Activated CD4-positive, alpha-beta T cell treated with anti-CD3 and anti-CD28 coated beads for 1 hour (primary cell): Measurements from ENCODE around the gene UGT1A5.

ENCODE experiments used
- DNase-seq: peaks from one replicate; pipeline ENCODE4 v3.0.0-alpha.2; 2020

The UGT1A5 gene

DNA sequence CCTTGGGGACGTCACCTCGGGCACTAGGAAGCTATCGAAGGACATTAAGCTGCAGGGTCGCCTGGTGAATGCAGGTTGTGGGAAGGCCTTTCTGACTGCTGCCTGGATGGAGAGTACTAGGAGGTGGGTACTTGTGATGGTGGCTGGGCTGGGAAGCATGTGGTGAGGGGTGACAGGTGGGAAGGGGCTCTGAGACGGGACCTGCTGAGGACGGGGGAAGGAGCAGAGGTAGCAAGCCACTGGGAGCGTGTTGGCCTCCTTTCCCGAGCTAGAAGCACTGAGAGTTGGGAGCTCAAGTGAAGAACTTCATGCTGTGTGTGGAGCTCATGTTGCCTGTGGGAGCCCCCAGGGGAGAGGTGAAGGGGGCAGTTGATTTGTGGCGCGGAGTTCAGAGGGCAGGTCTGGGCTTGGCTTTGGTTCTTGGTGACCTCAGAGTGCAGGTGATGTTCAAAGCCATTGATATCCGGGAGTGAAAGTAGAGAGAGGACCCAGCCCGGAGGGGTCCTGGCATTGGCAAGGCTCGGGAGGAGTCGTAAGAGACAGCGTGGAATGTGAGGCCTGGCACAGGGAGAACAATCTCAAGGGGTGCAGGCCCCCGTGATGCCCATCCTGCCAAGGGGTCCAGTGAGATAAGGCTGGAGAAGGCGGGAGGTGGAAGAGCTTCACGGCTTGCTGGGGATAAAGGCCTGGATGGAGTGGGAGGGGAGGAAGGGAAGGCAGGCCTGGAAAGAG is 78.6 kb downstream of the UGT1A5 start:
- DNase-seq, result no peak

GRCh38 chr2:233791883-233792329 is 79.2 kb downstream of the UGT1A5 start:
- DNase-seq, result no peak

DNA sequence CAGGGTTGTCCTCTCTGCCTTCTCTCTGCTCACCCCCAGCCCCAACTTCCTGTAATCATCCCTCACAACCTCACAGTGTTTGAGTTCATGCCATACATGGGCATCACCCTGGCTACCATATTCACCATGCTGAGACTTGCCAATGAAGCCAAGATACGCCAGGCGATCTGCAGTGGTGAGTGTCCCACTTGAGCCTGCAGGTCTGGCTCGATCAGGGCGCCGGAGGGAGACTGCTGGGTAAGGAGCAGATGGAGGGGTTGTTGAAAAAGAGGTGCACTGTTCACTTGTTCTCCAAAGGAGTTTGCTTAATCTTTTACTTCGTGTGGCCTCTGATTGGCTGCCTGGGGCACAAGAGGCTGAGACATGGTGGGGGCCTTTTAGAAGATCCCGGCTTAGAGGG is 80.0 kb downstream of the UGT1A5 start:
- DNase-seq, result no peak

DNA sequence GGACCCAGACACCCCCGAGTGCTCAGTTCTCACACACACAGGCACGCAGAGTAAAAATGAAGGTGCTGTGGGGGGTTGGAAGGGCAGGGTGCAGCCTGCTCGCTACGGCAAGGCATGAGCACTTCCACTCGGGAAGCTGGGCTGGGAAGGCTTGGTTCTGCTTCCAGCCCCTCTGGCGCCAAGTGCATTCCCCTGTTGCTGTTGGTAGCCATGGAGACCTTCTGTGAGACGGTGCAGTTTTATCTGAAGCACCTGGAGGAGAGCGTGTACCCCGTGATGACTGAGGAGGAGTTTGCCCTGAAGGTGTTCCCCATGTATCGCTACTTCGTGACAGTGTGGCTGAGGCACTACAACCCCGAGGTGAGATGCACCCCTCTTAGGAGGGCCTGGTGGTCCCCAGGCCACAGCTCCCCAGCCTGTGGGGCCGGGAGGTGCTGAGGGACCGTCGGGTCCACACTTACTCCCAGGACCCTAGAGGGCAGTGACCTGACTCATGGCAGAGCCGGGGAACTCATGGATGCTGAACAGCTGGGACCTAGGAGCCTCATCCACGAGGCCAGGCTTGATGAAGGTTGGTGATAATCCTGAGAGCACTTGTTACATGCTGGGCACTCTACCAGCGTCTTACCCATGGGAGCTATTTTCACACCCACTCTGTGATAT is 80.9 kb downstream of the UGT1A5 start:
- no peak for DNase-seq

- DNase-seq, result no peak
Measured at GRCh38 chr2:233794128-233794658, 81.5 kb downstream of the UGT1A5 start.

GRCh38 chr2:233795735-233796171 is 83.0 kb downstream of the UGT1A5 start:
- no peak for DNase-seq

DNA sequence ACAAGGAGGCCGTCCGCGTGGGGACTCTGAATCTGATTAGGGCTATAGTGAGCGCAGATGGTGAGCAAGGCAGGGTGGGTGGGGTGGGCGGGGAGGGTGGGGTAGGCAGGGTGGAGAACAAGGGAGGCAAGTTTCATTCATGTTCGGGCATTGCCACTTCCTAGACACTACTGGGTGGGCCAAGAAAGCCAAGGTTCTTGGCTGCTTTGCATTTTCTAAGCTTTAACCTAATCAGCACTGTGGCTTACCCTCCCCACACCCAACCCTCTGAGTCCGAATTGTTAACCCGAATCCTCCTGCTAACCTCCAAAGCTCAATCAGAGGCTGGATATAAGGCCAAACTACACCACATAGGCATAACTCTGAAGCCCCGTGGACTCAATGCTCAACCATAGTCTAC is 83.5 kb downstream of the UGT1A5 start:
- no peak for DNase-seq

- no peak for DNase-seq
Measured at GRCh38 chr2:233798335-233799086, 85.8 kb downstream of the UGT1A5 start.

DNA sequence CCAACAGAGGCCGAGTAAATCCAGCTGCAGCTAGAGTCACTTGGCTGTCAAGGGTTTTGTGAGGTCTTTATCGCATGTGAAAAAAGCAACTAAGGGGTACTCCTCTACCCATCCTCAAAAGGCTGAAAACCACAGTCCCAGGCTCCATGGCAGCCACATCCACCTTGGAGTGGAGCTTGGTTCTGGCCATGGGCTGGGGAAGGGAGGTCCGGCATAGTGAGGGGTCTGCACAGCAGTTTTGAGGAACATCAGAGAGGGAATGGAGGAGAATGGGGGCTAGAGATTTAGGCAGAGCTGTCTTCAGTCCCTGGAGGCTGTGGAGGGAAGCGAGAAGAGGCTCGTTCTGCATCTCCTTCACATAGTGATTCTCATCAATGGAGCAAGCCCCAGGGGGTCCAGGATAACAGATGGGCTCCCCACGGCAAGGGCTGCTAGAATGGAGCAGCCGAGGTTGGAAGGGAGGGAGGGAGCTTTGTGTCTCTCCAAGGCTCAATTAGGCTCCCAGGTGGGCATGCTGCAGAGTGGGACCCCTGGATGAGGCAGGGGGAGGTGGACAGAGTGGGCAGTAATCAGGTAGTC is 86.5 kb downstream of the UGT1A5 start:
- peak; percentile 2 for DNase-seq

DNA sequence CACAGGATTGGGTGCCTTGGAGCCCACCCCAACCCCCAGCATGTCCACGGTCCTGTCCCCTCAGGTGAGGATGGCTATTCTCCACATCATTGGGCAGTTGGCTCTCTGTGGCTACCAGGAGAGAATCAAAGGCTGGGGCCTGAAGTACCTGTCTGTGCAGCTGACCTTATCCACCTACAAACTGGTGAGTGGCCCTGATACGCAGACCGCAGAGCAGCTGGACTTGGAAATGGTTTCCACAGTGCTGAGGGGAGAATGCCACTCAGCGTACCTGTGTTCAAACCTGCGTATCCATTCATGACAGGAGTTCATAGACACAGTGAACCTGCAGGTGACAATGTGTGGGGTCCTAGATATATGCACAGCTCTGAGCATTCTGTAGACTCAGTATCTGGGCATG is 87.0 kb downstream of the UGT1A5 start:
- DNase-seq, result no peak

DNA sequence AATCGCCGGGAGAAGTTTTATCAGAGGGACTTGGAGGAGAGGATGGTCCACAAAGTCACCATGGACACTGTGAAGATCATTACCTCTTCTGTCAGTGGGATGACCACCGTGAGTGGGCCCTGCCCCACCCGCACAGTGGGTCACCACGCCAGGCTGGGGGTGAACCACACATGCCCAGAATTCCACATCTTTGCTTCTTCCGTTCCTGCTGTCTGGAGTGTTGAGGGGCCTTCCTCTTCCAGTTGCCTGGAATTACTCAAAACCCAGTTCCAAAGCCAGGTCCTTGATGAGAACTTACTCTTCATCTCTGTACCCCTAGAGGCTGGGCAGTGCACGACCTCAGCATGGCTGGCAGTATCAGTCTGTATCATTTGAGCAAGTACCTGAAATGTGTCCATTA is 87.5 kb downstream of the UGT1A5 start:
- DNase-seq, result no peak

DNA sequence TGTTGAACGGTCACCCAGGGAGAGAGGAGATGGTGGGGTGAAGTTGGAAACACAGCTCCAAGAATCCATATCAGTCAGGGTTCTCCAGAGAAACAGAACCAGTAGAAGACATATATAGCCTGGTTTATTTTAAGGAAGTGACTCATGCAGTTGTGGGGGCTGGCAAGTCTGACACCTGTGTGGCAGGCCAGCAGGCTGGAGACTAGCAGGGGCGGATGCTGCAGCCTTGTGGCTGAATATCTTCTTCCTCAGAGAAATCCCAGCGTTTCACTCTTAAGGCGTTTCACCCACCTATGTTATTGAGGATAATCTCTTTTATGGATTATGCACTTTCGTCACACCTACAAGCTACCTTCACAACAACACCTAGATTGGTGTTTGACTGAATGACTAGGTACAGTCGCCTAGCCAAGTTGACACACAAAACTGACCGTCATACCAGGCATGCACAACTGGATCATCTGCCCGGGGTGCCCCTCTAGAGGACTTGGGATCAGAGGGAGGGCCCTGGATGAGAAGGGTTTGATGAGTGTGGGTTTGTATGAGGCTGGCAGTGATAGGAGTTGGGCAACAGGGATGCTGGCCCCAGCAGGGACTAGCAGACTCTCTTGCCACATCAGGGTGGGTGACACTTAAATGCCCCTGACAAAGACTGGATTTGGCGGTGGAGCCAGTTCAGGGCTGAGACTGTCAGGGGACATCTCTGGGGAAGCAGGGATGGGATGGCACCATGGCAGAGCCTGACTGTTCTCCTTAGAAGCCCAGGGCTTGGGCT is 88.8 kb downstream of the UGT1A5 start:
- no peak for DNase-seq

DNA sequence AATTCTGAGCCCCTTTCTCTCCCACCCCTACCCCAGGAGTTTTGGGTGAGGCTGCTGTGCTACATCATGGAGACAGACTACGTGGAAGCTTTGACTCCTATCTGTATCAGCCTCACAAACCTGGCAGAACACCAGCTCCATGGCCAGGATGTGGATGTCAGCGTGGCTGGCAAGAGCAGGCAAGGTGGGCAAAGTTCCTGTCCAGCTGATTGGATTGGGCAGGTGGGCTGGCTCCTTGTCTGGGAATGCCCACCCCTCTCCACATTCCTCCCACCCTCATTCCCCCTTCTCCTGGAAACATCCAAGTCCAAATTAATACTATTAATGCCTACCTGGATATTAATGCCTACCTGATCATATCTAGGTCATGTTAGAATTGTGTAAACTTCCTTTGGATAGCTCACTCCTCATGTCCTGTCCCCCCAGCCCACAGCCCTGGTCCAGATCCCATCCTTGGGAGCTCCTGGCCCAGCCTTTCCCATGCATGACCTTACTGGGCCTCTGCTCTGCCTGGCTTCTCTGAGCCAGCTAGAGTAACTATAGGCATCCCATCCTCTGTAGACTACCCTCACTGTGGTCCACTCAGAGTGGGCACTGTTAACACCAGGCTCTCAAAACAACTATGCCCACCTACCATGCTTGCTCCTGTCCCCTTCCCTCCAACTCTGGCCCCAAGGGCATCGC is 89.6 kb downstream of the UGT1A5 start:
- no peak for DNase-seq

DNA sequence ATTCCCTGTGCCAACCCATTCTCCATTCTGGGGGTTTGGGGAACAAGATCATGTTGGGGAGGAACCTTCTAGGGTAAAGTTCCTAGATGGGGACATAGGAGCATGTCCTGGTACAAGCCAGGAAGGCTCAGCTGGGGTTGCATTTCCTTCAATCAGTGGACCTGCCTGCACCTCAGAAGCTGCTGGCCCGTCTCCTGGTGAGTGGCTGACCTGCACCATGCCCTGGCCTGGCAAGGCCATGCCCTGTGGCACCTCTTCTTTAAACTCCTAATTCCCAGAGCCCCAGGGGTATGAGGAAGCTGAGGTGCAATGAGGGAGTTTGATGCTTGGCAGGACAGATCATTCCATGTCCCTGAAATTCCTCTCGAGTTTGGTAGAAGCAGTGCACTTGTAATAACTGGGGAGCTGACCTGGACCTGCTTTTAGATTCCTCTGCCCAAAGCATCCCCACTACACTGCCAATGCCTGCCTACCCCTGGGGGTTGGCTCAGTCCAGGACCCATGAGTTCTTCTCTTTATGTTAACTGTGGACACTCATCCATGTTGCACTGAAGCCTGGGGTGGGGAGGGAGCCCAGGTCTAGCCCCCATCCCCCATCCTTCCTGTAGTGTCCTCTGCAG is 90.7 kb downstream of the UGT1A5 start:
- DNase-seq, result no peak

GRCh38 chr2:233803994-233804393 is 91.3 kb downstream of the UGT1A5 start:
- peak; percentile 4 for DNase-seq

DNA sequence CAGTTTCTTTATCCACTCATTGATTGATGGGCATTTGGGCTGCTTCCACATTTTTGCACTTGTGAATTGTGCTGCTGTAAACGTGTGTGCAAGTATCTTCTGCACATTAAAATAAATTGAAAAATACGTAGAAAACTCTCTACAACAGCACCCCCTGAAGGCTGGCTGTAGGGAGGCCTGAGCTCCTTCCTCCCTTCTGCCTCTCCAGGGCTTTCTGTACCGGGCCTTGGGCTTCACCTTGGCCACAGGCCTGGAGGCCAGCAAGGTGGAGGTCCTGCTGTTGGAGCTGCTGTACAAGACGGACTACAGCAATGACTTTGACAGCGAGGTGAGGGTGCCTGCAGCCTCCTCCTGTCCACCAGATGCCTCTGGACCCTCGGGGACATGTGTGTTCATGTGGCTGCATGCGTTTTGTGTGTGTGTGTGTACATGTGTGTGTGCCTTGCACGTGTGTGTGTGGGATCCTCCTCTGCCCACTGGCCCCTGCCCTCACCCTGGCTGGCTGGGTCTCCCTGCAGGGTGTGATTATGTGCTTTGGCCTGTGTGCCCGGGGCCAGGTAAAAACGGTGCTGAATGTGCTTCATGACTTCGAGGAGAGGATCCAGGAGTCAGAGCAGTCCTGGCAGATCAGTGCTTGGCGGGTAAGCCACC is 94.6 kb downstream of the UGT1A5 start:
- peak; percentile 4 for DNase-seq

- DNase-seq, result peak; percentile 3
Measured at GRCh38 chr2:233807966-233808935, 95.5 kb downstream of the UGT1A5 start.

DNA sequence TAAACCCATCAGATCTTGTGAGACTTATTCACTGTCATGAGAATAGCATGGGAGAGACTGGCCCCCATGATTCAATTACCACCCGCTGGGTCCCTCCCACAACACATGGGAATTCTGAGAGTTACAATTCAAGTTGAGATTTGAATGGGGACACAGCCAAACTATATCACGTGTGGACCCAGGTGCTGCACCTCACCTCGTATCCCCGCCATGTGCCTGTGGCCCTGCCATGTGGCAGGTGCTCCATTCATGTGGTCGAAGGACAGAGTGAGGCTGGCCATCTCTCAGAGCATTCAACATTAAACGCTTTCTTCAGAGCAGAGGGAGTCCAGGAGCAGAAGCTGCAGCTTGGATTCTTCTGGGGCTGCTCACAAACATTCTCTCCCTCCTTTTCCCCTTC is 97.7 kb downstream of the UGT1A5 start:
- peak; percentile 6 for DNase-seq

- peak; percentile 4 for DNase-seq
Measured at GRCh38 chr2:233811087-233811486, 98.4 kb downstream of the UGT1A5 start.
